Measurements from ENCODE around the gene MTG2. TPM values are rescaled to one million over a fixed set of nuclear protein-coding genes. Genes with fewer than 3 reads are reported as not detected.

The MTG2 gene
- total and polyA plus RNA-seq, 4 donors, result 18.3 to 35.5 (median 28.5) TPM

GRCh38 chr20:62161347-62161746 lies 21.5 kb upstream of the MTG2 start:
- H3K4me3 ChIP-seq, result no peak overlapping the region
- peaks cover 5 to 55% (median 12%) of the 10 kb centered on the region in 4 donors for H3K36me3 ChIP-seq (ENCODE audit: control insufficient read depth in 4 of 4, insufficient read depth in 4 of 4, low read length in 4 of 4)
- TF ChIP-seq CTCF (IDR thresholded peaks at IDR 0.05; ENCODE audit: control extremely low read depth, extremely low read depth), result no peak
- no peak for ATAC-seq (ENCODE audit: insufficient read depth, low FRiP score)
- WGBS, 2 donors, result 90 to 93% methylated on average over 17 of the region's 17 CpGs
- no peak overlapping the region for H3K27ac ChIP-seq (ENCODE audit: low read depth in 1 of 2, low read length in 1 of 2)
- no peaks in the 10 kb centered on the region for H3K27me3 ChIP-seq (ENCODE audit: control insufficient read depth in 3 of 3, insufficient read depth in 3 of 3, low read length in 2 of 3)
- no peak for DNase-seq
- H3K4me1 ChIP-seq (ENCODE audit: control insufficient read depth in 5 of 5, insufficient read depth in 5 of 5, low read length in 5 of 5), result peaks cover 0 to 5% (median 0%) of the 10 kb centered on the region in 5 donors
- no peaks in the 10 kb centered on the region for H3K9me3 ChIP-seq (ENCODE audit: control insufficient read depth in 4 of 4, insufficient read depth in 3 of 4, low read length in 3 of 4)
- H3K9ac ChIP-seq (ENCODE audit: insufficient read depth in 1 of 2, low read length in 2 of 2), result no peak overlapping the region

- WGBS, 2 donors, result 92 to 96% methylated on average over 38 of the region's 38 CpGs
- ATAC-seq (ENCODE audit: insufficient read depth, low FRiP score) (no peak), DNase-seq (no peak)
- no peaks in the 10 kb centered on the region for H3K27me3 ChIP-seq (ENCODE audit: control insufficient read depth in 3 of 3, insufficient read depth in 3 of 3, low read length in 2 of 3)
- no peak for TF ChIP-seq CTCF (IDR thresholded peaks at IDR 0.05; ENCODE audit: control extremely low read depth, extremely low read depth)
- no peak overlapping the region for H3K27ac ChIP-seq (ENCODE audit: low read depth in 1 of 2, low read length in 1 of 2)
- H3K4me1 ChIP-seq (ENCODE audit: control insufficient read depth in 5 of 5, insufficient read depth in 5 of 5, low read length in 5 of 5), result no peaks in the 10 kb centered on the region
- no peak overlapping the region for H3K9ac ChIP-seq (ENCODE audit: insufficient read depth in 1 of 2, low read length in 2 of 2)
- no peaks in the 10 kb centered on the region for H3K9me3 ChIP-seq (ENCODE audit: control insufficient read depth in 4 of 4, insufficient read depth in 3 of 4, low read length in 3 of 4)
- H3K4me3 ChIP-seq, result no peak overlapping the region
- peaks cover 5 to 57% (median 15%) of the 10 kb centered on the region in 4 donors for H3K36me3 ChIP-seq (ENCODE audit: control insufficient read depth in 4 of 4, insufficient read depth in 4 of 4, low read length in 4 of 4)
These were observed 19.9 kb upstream of the MTG2 start for GRCh38 chr20:62162765-62163484.

GRCh38 chr20:62163485-62163865 lies 19.4 kb upstream of the MTG2 start:
- no peak for TF ChIP-seq CTCF (IDR thresholded peaks at IDR 0.05; ENCODE audit: control extremely low read depth, extremely low read depth)
- WGBS, 2 donors, result 93 to 97% methylated on average over 25 of the region's 25 CpGs
- Histone ChIP-seq H3K4me1 (ENCODE audit: control insufficient read depth in 5 of 5, insufficient read depth in 5 of 5, low read length in 5 of 5) (no peaks in the 10 kb centered on the region), H3K36me3 (ENCODE audit: control insufficient read depth in 4 of 4, insufficient read depth in 4 of 4, low read length in 4 of 4) (peaks cover 5 to 60% (median 20%) of the 10 kb centered on the region in 4 donors), H3K27me3 (ENCODE audit: control insufficient read depth in 3 of 3, insufficient read depth in 3 of 3, low read length in 2 of 3) (no peaks in the 10 kb centered on the region), H3K9ac (ENCODE audit: insufficient read depth in 1 of 2, low read length in 2 of 2) (no peak overlapping the region), H3K9me3 (ENCODE audit: control insufficient read depth in 4 of 4, insufficient read depth in 3 of 4, low read length in 3 of 4) (no peaks in the 10 kb centered on the region), H3K27ac (ENCODE audit: low read depth in 1 of 2, low read length in 1 of 2) (no peak overlapping the region), H3K4me3 (no peak overlapping the region)
- DNase-seq (no peak), ATAC-seq (ENCODE audit: insufficient read depth, low FRiP score) (no peak)

Data from lung (tissue), 12 donors.